NT2/D1 (cell line): ENCODE measurements around the gene POLR2A.

Source experiments
- YY1 ChIP-seq: IDR thresholded peaks from 2 replicates; pipeline ENCODE4 v1.6.1; 2011; ENCODE audit not compliant: insufficient read length, insufficient read depth
- ZNF274 ChIP-seq: IDR thresholded peaks from 2 replicates; pipeline ENCODE4 v1.6.1; 2011; ENCODE audit warnings: mild to moderate bottlenecking, low read depth, low read length

- no peak for TF ChIP-seq ZNF274
- TF ChIP-seq YY1: no peak
Measured at GRCh38 chr17:7441266-7441665, 42.9 kb upstream of the POLR2A start.
